Measurements from ENCODE around the gene POLR2J. TPM values are rescaled to one million over a fixed set of nuclear protein-coding genes. Genes with fewer than 3 reads are reported as not detected.
A peak's percentile ranks its signal among the peaks of the same experiment; 100 is the strongest.

POLR2J gene
- total and polyA plus RNA-seq, 10 of the 15 experiments (the other 5 are each of a cell fraction or from before 2014, with no cell fraction given), result 16.4 to 119 (median 77.4) TPM

GRCh38 chr7:102433219-102434038 lies 45.3 kb downstream of the POLR2J start, which contains the start of gene ORAI2 (continued):
- TF ChIP-seq BHLHE40 (IDR thresholded peaks at IDR 0.05; ENCODE audit: borderline replicate concordance in 1 of 2, low read depth in 2 of 2, low read length in 1 of 2) (peak; percentile 86 to 96), POLR2A (IDR thresholded peaks at IDR 0.05; ENCODE audit: low read depth, low read length) (peak; percentile 86), ZNF217 (IDR thresholded peaks at IDR 0.05) (0 out of 2 replicates have a peak, but pooled peaks have one; percentile 44), ATF3 (IDR thresholded peaks at IDR 0.05; ENCODE audit: borderline replicate concordance, extremely low read depth, low read depth, low read length) (peak; percentile 80; the same call in 1 of the 2 replicates), SMARCA5 (IDR thresholded peaks at IDR 0.05) (peak; percentile 22), POLR2AphosphoS5 (IDR thresholded peaks at IDR 0.05; ENCODE audit: low read length) (peak; percentile 24; the same call in 1 of the 2 replicates), ETV6 (conservative IDR thresholded peaks at IDR 0.05 in 1 of 2, IDR thresholded peaks at IDR 0.05 in 1 of 2; ENCODE audit: borderline replicate concordance in 1 of 2, low read depth in 1 of 2) (no peak), FOXM1 (IDR thresholded peaks at IDR 0.05; ENCODE audit: low read depth, low read length) (no peak)

- peaks cover 3 to 5% of the 10 kb centered on the region in 2 experiments; a peak in 3 of 4 replicates for H3K36me3 ChIP-seq (ENCODE audit: control insufficient read depth in 2 of 2, insufficient read depth in 2 of 2, low read length in 1 of 2)
- DNase-seq (ENCODE audit: low read depth, low spot score) (no peak), ATAC-seq (peak; percentile 66), FAIRE-seq (peak; percentile 64)
- peak overlapping the region; percentile 54 for H2AFZ ChIP-seq (ENCODE audit: control insufficient read depth, low read depth, low read length)
- intact Hi-C loops (cut with micrococcal nuclease; ENCODE audit: unreplicated experiment) (loop anchor here (1.0 kb wide), 1 partner anchor 10 kb away; no protein-coding TSS in a partner anchor), in situ Hi-C loops (cut with MboI) (no loop called here)
- RAD21 ChIA-PET (ENCODE audit: unreplicated experiment), result interaction anchor here (1.0 to 2.8 kb wide), 6 partner anchors 11 to 34 kb away, joined by 3 to 26 read pairs (median 6); no protein-coding TSS in a partner anchor
- TSS peak; percentile 90 for BruUV-seq (replicated peaks)
- peak overlapping the region; percentile 72 for H3K9ac ChIP-seq (ENCODE audit: control insufficient read depth, insufficient read depth, low read length)
- POLR2A ChIA-PET, result interaction anchor here (0.5 to 13.0 kb wide), 11 partner anchors 8 to 1331 kb away, joined by 3 to 210 read pairs (median 4); partner anchors contain the start of genes ALKBH4 and LRWD1
- peaks cover 35% of the 10 kb centered on the region for H3K79me2 ChIP-seq (ENCODE audit: control insufficient read depth, insufficient read depth, low read length)
- H3K4me1 ChIP-seq (ENCODE audit: control insufficient read depth, insufficient read depth, low read length), result peaks cover 36% of the 10 kb centered on the region
- peak overlapping the region; percentile 72 for H3K4me3 ChIP-seq
- no peaks in the 10 kb centered on the region for H4K20me1 ChIP-seq (ENCODE audit: control insufficient read depth, insufficient read depth)
- no peaks in the 10 kb centered on the region for H3K9me3 ChIP-seq (replicated peaks; ENCODE audit: control insufficient read depth, insufficient read depth, low read length)
- SMC1A ChIA-PET (ENCODE audit: uncharacterized antibody, unreplicated experiment), result interaction anchor here (0.9 to 1.7 kb wide), 8 partner anchors 8 to 36 kb away, joined by 3 to 6 read pairs (median 4); no protein-coding TSS in a partner anchor
- under 1% methylated on average over 15 of the region's 27 CpGs for WGBS (ENCODE audit: insufficient coverage, insufficient replicate concordance, low lambda C conversion rate, missing lambda C conversion rate)
- CTCF ChIA-PET, result interaction anchor here (1.2 to 5.0 kb wide), 4 partner anchors 9 to 26 kb away, joined by 3 to 39 read pairs (median 5); no protein-coding TSS in a partner anchor
- H3K27me3 ChIP-seq (replicated peaks in 1 of 2; ENCODE audit: control insufficient read depth in 2 of 2, insufficient read depth in 2 of 2, low read length in 1 of 2), result no peaks in the 10 kb centered on the region
- H3K27ac ChIP-seq (ENCODE audit: control insufficient read depth, insufficient read depth), result peak overlapping the region; percentile 93
- H3K4me2 ChIP-seq (ENCODE audit: control insufficient read depth, insufficient read depth), result peak overlapping the region; percentile 92
- no peak for TF ChIP-seq SRF (IDR thresholded peaks at IDR 0.05; ENCODE audit: low read depth in 2 of 2, low read length in 2 of 2)
- TF ChIP-seq CHD4 (IDR thresholded peaks at IDR 0.05), result no peak
- TF ChIP-seq IRF5 (IDR thresholded peaks at IDR 0.05; ENCODE audit: borderline replicate concordance), result no peak
- TF ChIP-seq IKZF1 (conservative IDR thresholded peaks at IDR 0.05), result no peak
- no peak for TF ChIP-seq IKZF2 (IDR thresholded peaks at IDR 0.05)
- TF ChIP-seq ASH2L (IDR thresholded peaks at IDR 0.05; ENCODE audit: borderline replicate concordance, low read depth), result no peak
- TF ChIP-seq E2F8 (IDR thresholded peaks at IDR 0.05; ENCODE audit: low read depth, partially characterized antibody), result no peak
Measured at GRCh38 chr7:102432442-102433218, 46.1 kb downstream of the POLR2J start.
